Measurements from ENCODE around the gene SIK2.
"Not testable (repeated sequence)": the region's sequence is repeated elsewhere in the genome, so short reads cannot be mapped to it uniquely, and the experiment has no call there.

The SIK2 gene

GRCh38 chr11:111770581-111771134 lies 168.4 kb downstream of the SIK2 start:
- TF ChIP-seq CTCF (IDR thresholded peaks at IDR 0.05): no peak
- Mint-ChIP-seq H3K36me3 (ENCODE audit: low read depth) (no peaks in the 10 kb centered on the region), H3K4me1 (peaks cover 18% of the 10 kb centered on the region), H3K9me3 (no peaks in the 10 kb centered on the region), H3K27me3 (ENCODE audit: low read depth, poor library complexity) (no peaks in the 10 kb centered on the region), H3K27ac (no peak overlapping the region), H3K4me3 (no peak overlapping the region)
- no peak for DNase-seq

DNA sequence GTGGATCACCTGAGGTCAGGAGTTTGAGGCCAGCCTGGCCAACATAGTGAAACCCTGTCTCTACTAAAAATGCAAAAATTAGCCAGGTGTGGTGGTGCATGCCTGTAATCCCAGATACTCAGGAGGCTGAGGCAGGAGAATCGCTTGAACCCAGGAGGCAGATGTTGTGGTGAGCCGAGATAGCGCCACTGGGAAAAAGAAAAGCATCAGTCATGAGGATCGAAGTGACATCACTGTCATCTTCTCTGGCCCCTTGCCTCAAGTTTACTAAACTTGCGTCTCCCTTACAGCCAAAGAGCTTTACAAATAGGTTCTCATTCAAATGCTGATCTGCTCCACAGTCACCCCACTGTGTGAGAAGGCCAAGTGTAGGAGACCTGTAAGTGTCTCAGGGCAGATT lies 169.0 kb downstream of the SIK2 start:
- not testable (repeated sequence) for H3K9me3 Mint-ChIP-seq; H3K36me3 Mint-ChIP-seq (ENCODE audit: low read depth)
- peaks cover 18% of the 10 kb centered on the region for H3K4me1 Mint-ChIP-seq

DNA sequence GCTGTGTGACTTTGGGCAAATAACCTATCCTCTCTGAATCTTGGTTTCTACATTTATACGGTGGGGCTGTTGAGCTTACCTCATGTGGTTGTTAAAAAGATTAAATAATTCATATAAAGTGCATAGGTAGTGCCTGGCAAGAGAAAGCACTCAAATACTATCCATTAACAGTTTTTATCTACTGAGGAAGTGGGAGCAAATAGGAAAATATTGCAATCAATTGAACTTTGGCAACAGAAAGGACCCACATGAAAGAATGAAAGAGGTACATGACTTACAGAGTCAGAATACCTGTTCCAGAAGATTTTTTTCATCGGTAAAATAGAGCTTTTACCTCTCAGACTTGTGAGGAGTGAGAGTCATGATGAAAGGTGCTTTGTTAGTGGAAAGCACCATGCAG lies 170.3 kb downstream of the SIK2 start:
- H3K36me3 Mint-ChIP-seq (ENCODE audit: low read depth): no peaks in the 10 kb centered on the region
- no peak overlapping the region for H3K27ac Mint-ChIP-seq
- no peak for TF ChIP-seq CTCF (IDR thresholded peaks at IDR 0.05)
- H3K27me3 Mint-ChIP-seq (ENCODE audit: low read depth, poor library complexity): no peaks in the 10 kb centered on the region
- no peak for DNase-seq
- H3K4me1 Mint-ChIP-seq: peaks cover 15% of the 10 kb centered on the region
- H3K9me3 Mint-ChIP-seq: no peaks in the 10 kb centered on the region
- no peak overlapping the region for H3K4me3 Mint-ChIP-seq

More for the DNA sequence above, 169.0 kb downstream of the SIK2 start:
- not testable (repeated sequence) for H3K27me3 Mint-ChIP-seq (ENCODE audit: low read depth, poor library complexity); DNase-seq; H3K27ac Mint-ChIP-seq; H3K4me3 Mint-ChIP-seq

GRCh38 chr11:111774955-111775710 lies 172.9 kb downstream of the SIK2 start:
- no peak for DNase-seq
- no peak overlapping the region for H3K27ac Mint-ChIP-seq
- no peaks in the 10 kb centered on the region for H3K36me3 Mint-ChIP-seq (ENCODE audit: low read depth)
- peaks cover 17% of the 10 kb centered on the region for H3K4me1 Mint-ChIP-seq
- TF ChIP-seq CTCF (IDR thresholded peaks at IDR 0.05): no peak
- no peak overlapping the region for H3K4me3 Mint-ChIP-seq
- no peaks in the 10 kb centered on the region for H3K9me3 Mint-ChIP-seq
- H3K27me3 Mint-ChIP-seq (ENCODE audit: low read depth, poor library complexity): no peaks in the 10 kb centered on the region

DNA sequence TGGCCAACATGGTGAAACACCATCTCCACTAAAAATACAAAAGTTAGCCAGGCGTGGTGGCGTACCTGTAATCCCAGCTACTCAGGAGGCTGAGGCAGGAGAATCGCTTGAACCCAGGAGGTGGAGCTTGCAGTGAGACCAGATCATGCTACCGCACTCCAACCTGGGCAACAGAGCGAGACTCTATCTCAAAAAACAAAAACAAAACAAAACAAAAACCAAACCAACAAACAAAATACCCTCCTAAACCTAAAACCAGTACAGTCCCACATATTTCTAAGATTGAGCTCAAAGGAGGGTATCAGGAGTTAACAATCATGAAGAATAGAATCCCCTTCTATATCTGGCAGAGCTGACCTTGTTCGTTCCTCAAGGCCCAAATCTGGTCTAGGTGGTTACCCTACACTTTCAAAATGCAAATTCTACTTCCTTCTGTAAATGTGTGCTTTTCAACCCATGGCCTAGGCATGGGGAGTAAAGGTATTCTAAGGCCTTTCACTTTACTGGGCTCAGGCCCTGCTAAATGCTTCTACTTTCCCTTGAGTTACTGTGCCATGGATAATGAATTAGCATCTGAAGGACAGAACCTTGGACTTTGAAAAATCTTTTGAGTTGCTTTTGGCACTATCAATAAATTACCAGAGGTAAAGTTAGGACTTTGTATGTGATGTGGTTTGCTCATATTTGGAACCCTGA lies 174.3 kb downstream of the SIK2 start:
- H3K27me3 Mint-ChIP-seq (ENCODE audit: low read depth, poor library complexity): no peaks in the 10 kb centered on the region
- no peak for TF ChIP-seq CTCF (IDR thresholded peaks at IDR 0.05)
- no peak overlapping the region for H3K27ac Mint-ChIP-seq
- peaks cover 13% of the 10 kb centered on the region for H3K4me1 Mint-ChIP-seq
- no peak for DNase-seq
- no peak overlapping the region for H3K4me3 Mint-ChIP-seq
- no peaks in the 10 kb centered on the region for H3K9me3 Mint-ChIP-seq
- H3K36me3 Mint-ChIP-seq (ENCODE audit: low read depth): no peaks in the 10 kb centered on the region

- Mint-ChIP-seq H3K27me3 (ENCODE audit: low read depth, poor library complexity) (no peaks in the 10 kb centered on the region), H3K9me3 (no peaks in the 10 kb centered on the region), H3K36me3 (ENCODE audit: low read depth) (no peaks in the 10 kb centered on the region), H3K4me1 (peaks cover 13% of the 10 kb centered on the region), H3K4me3 (no peak overlapping the region), H3K27ac (no peak overlapping the region)
- peak; percentile 75 for TF ChIP-seq CTCF (IDR thresholded peaks at IDR 0.05)
- DNase-seq: no peak
Measured at GRCh38 chr11:111777094-111778046, 175.1 kb downstream of the SIK2 start.
